ENCODE data around the gene MAP4K4. TPM values are rescaled to one million over a fixed set of nuclear protein-coding genes. Genes with fewer than 3 reads are reported as not detected.
A peak's percentile ranks its signal among the peaks of the same experiment; 100 is the strongest.

Gene MAP4K4
- polyA plus RNA-seq, 3 donors, result 75.5 to 81.3 (median 78.3) TPM

GRCh38 chr2:101828673-101829334 lies 131.3 kb downstream of the MAP4K4 start:
- no peak for DNase-seq (ENCODE audit: low read depth in 3 of 3, low spot score in 2 of 3)

GRCh38 chr2:101829429-101829828 lies 131.9 kb downstream of the MAP4K4 start:
- DNase-seq (ENCODE audit: low read depth in 3 of 3, low spot score in 2 of 3), result no peak

DNA sequence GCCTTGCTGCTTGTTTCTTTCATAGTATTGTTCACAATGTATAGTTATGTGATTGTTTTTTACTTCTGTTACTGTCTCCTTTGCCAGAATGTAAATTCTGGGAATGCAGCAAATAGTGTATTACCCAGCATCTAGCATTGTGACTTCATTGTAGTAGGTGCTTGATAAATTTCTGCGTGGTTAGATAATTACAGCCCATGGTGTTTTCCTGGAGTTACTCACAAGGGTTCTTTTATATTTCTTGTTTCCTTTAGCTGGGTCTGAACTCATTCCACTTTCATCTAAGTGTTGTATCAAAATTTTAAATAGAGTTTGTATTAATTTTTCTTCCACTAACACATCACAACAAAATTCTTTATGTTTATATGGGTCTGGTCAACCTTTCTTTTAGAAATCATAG lies 132.6 kb downstream of the MAP4K4 start:
- no peak for DNase-seq (ENCODE audit: low read depth in 3 of 3, low spot score in 2 of 3)

DNA sequence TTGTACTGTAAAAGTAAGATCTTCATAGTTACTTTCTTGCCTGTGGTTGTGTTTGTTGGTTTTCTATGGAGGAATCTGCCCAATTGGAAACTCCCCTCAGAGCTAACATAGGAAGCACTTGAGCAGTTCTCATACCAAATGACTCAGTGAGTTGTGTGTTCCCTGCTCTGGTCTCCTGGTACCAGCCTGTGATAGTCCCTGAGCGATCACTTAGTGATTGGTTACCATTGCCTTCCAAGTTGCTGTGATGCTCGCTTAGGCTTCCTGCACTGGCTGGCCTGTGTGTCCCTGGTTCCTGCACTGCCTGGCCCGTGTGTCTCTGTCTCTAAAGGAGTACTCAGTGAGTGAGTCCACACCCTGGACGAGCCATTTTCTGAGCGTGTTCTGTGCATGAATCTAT lies 133.0 kb downstream of the MAP4K4 start:
- DNase-seq (ENCODE audit: low read depth in 3 of 3, low spot score in 2 of 3), result no peak

DNA sequence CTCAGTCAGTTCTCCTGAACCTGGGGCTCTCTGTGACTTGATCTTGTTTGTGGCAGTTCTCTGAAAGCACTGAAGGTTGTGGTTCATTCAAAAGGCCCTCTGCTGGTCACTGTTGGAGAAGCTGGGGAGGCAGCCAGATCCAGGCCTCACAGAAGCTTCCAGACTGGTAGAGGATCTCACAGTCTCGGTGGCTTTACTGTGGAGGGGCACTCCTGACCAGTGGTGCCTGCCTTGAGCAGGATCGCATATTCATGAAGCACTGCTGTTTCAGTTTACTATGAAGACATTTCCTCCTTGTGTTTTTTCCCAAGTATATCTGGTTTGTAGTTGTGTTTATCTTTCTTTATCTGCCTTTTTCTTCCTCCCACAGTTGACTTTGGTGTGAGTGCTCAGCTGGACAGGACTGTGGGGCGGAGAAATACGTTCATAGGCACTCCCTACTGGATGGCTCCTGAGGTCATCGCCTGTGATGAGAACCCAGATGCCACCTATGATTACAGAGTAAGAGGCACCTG lies 133.9 kb downstream of the MAP4K4 start:
- peak in 2 of 3 donors; percentile 33 to 46 for DNase-seq (ENCODE audit: low read depth in 3 of 3, low spot score in 2 of 3)

GRCh38 chr2:101832114-101832513 lies 134.6 kb downstream of the MAP4K4 start:
- DNase-seq (ENCODE audit: low read depth in 3 of 3, low spot score in 2 of 3), result no peak

DNA sequence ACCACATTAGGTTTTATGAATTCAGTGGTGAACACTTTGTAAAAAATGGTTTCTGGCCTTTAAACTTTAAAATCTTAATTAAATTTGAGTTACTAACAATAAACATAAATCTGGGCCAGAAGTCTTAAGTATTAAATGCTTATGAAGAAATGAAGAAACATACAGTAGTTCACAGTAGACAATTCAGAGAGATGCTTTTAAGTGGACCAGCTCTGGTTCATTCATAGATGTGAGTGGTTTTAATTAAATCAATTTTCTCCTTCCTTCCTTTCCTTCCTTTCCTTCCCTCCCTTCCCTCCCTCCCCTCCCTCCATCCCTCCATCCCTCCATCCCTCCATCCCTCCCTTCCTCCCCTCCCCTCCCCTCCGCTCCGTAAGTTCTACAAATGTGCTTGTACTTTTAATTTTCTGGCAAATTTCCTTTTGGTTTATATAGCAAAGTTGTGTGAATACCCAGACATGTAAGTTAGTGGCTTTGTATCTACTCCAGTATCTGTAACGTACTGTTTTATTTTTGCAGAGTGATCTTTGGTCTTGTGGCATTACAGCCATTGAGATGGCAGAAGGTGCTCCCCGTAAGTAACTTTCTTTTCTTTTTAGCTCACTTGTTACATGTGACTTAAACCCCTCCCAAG lies 136.5 kb downstream of the MAP4K4 start:
- DNase-seq (ENCODE audit: low read depth in 3 of 3, low spot score in 2 of 3), result no peak

DNA sequence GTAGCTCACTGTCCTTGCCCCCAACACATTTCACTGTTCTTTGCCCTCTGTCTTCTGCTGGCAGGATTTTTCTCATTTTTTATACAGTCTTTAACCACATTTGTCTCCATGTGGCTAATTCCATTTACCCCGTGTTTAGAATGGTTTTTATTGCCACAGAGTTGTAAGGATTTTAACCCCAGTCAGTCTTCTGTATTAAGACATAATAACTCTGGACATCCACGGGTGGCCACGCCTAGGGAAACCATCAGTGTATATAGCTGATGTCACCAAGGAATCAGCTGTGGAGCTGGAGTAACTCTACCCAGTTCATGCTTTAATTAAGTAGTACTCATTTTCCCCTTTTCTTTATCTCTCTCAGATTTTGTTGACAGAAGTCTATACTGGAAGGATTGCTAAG lies 139.8 kb downstream of the MAP4K4 start:
- DNase-seq (ENCODE audit: low read depth in 3 of 3, low spot score in 2 of 3), result no peak

DNA sequence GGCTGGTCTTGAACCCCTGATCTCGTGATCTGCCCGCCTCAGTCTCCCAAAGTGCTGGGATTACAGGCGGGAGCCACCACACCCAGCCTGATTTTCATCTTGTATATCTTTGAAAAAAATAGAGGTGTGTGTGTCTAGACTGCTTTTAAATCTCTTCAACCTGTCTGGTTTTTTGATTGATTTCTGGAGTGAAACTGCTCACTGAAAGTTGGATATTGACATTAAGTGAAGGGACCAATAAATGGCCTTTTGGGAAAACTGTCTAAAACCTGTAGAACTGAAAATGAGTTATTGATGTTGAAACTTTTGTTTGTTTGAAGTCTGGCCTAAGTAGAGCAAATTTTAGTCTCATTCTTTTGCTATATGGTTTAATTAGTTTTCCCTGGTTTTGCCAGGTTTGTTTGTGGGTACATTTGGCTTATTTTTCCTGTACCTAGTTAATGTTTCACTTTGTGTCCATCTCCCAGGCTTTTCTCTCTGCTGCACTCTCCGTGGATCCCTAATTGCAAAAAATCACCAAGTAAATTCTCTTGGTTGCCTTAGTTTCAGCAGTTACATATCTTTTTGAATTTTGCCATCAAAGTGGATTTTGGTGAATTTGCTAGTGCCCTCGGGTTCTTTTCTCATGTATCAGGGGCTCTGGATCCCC lies 144.3 kb downstream of the MAP4K4 start:
- DNase-seq (ENCODE audit: low read depth in 3 of 3, low spot score in 2 of 3), result no peak

DNA sequence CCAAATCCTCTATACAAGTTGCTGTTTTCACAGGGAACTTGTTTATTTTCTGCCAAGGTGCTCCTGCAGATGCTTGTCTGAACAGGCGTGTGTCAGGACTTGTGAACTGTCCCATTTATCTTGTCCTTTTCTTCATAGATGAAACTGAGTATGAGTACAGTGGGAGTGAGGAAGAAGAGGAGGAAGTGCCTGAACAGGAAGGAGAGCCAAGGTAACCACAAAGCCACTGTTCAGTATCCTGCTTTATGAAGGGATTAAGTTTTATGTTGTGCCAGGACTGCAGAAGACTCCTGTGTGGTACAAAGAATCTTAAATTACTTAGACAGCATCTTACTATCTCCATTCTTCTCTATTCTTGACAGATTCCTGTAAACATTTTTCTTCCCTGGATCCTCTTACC lies 145.0 kb downstream of the MAP4K4 start:
- no peak for DNase-seq (ENCODE audit: low read depth in 3 of 3, low spot score in 2 of 3)

DNA sequence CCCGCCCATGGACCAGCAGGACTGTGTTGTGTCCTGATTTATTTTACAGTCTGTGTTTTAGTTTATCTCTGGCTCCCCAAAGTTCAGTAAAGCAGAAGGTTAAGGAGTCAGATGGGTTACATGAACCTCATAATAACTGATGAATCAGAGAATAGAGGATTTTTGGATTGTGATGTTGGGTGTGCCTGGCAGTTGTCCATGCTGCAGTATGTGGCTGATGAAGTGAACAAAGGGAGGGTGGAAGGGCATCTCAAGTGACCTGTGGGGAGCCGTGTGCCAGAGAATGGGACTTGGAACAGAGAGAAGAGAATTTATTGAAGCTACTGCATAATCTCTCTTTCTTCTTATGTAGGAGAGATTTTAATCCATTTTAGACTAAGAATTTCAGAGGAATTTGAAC lies 145.5 kb downstream of the MAP4K4 start:
- no peak for DNase-seq (ENCODE audit: low read depth in 3 of 3, low spot score in 2 of 3)

DNA sequence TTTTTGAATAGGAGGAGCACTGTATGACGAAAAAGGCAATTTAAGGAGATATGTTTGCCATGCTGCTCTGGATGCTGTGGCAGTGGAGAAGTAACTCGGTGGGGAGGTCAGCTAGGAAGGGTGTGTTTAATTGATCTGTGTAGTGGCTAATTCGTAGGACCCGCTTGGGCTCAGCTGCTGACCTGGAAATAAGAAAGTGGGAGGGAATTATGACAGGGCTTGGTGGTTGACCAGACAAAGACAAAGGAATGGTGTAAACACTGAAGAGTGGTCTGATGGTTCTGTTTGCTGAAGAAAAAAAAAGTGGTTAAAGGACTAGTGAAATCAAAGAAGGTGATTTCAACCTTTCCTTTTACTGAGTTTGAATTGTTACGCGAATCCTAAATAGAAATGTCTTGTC lies 146.0 kb downstream of the MAP4K4 start:
- no peak for DNase-seq (ENCODE audit: low read depth in 3 of 3, low spot score in 2 of 3)

- DNase-seq (ENCODE audit: low read depth in 3 of 3, low spot score in 2 of 3), result no peak
Observed at GRCh38 chr2:101844055-101844635, 146.6 kb downstream of the MAP4K4 start.

DNA sequence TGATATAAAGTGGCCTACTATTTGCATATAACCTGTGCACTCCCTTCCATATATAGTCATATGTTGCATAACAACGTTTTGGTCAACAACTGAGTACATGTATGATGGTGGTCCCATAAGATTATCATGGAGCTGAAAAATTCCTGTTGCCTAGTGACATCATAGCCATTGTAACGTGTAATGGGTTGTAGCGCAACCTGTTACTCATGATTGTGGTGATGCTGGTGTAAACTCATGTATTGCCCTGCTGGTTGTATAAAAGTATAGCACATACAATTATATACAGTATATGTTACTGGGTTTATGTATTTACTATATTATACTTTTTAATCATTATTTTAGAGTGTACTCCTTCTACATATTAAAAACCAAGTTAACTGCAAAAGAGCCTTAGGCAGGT lies 149.5 kb downstream of the MAP4K4 start:
- no peak for DNase-seq (ENCODE audit: low read depth in 3 of 3, low spot score in 2 of 3)

- DNase-seq (ENCODE audit: low read depth in 3 of 3, low spot score in 2 of 3), result no peak
Observed at GRCh38 chr2:101847661-101848339, 150.3 kb downstream of the MAP4K4 start.

GRCh38 chr2:101848769-101849410 lies 151.4 kb downstream of the MAP4K4 start:
- no peak for DNase-seq (ENCODE audit: low read depth in 3 of 3, low spot score in 2 of 3)

- DNase-seq (ENCODE audit: low read depth in 3 of 3, low spot score in 2 of 3), result no peak
Observed at GRCh38 chr2:101850450-101850849, 152.9 kb downstream of the MAP4K4 start.

DNA sequence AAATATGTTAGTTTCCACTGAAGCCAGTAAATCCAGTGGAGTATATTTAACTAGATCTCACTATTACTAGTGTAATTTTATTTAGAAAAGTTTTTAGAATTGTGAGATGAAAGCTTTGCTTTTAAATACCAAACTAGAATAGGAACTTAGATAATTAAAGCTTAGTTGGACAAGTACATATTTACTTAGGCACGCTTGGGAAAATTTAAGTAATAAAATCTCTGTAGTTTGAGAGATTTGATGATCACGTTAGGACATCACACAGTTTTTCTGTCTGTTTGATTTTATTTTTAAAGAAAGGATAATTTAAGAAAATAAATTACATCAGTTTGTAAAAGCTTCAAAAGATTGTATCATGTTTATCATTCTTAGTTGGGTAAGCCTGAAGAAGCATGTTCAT lies 153.5 kb downstream of the MAP4K4 start:
- no peak for DNase-seq (ENCODE audit: low read depth in 3 of 3, low spot score in 2 of 3)

DNA sequence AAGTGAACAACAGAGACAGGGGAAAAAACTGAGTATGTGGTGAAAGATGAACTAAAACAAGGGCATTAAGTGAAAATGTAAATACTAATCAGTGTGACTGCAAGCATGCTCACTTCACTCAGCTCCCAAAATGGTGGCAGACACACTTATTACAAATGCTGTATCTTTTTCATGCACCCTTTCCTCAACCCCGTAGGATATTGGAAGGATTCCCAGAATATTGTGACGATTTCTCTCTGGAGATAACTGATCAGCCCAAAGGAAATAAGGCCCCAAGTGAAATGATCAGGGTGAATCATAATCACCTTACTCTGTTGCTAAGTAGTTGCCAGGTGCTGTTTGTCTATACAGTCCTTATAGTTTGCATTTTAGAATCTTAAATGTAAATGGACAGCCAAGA lies 155.3 kb downstream of the MAP4K4 start:
- DNase-seq (ENCODE audit: low read depth in 3 of 3, low spot score in 2 of 3), result no peak

GRCh38 chr2:101854877-101855276 lies 157.4 kb downstream of the MAP4K4 start:
- DNase-seq (ENCODE audit: low read depth in 3 of 3, low spot score in 2 of 3), result no peak

DNA sequence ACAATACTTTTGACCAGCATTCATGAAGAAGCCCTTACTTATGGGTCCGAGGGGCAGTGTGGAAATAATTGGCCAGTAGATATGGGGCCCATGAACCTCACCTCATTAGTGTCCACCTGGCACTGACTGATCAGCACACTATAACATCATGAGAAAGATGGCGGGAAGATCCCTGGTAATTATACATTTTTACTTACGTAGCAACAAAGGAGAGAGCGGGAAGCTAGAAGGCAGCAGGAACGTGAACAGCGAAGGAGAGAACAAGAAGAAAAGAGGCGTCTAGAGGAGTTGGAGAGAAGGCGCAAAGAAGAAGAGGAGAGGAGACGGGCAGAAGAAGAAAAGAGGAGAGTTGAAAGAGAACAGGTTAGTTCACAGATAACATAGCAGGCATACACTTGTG lies 158.3 kb downstream of the MAP4K4 start:
- no peak for DNase-seq (ENCODE audit: low read depth in 3 of 3, low spot score in 2 of 3)

Measured in right renal cortex interstitium (tissue), 3 donors.